Posterior vena cava (tissue), 2 donors: Measurements from ENCODE around the gene SMIM35. TPM values are rescaled to one million over a fixed set of nuclear protein-coding genes. Genes with fewer than 3 reads are reported as not detected.
"Not testable (repeated sequence)": the region's sequence is repeated elsewhere in the genome, so short reads cannot be mapped to it uniquely, and the experiment has no call there.

Experiments used
- DNase-seq: peaks from one replicate; pipeline ENCODE4 v3.0.0-alpha.2; 2020; ENCODE audit warnings: low spot score
- intact Hi-C, 2 donors: fragments of 100-400 bp; cut with DNase I; formaldehyde crosslinking; loops; one replicate each; pipeline versions ENCODE4 v1.14.1 to v1.14.2; 2022 to 2023
- total RNA-seq, 2 donors: library from RNA; stranded (reverse); fragmentation: NEBNext Ultra II Directional; extraction: Animal tissue kit (Norgen Biotek cat#: 25700); gene quantifications; one replicate each; pipeline ENCODE4 v1.2.1, GENCODE V29; 2021
- donor health status: DM: yes; HTN: yes; CAD: no.
- donor health status: DM: yes; HTN: yes; CAD: no.

The SMIM35 gene
- total RNA-seq, 2 donors from 2014 or later, result not detected

DNA sequence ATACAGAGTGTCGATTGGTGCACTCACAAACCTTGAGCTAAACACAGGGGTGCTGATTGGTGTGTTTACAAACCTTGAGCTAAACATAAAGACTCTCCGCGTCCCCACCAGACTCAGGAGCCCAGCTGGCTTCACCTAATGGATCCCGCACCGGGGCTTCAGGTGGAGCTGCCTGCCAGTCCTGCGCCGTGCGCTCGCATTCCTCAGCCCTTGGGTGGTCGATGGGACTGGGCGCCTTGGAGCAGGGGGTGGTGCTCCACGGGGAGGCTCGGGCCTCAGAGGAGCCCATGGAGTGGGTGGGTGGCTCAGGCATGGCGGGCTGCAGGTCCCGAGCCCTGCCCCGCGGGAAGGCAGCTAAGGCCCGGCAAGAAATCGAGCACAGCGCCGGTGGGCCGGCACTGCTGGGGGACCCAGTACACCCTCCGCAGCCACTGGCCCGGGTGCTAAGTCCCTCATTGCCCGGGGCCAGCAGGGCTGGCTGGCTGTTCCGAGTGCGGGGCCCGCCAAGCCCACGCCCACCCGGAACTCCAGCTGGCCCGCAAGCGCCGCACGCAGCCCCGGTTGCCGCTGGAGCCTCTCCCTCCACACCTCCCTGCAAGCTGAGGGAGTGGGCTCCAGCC, 108.4 kb downstream of the SMIM35 start:
- DNase-seq, intact Hi-C loops: not testable (repeated sequence)

DNA sequence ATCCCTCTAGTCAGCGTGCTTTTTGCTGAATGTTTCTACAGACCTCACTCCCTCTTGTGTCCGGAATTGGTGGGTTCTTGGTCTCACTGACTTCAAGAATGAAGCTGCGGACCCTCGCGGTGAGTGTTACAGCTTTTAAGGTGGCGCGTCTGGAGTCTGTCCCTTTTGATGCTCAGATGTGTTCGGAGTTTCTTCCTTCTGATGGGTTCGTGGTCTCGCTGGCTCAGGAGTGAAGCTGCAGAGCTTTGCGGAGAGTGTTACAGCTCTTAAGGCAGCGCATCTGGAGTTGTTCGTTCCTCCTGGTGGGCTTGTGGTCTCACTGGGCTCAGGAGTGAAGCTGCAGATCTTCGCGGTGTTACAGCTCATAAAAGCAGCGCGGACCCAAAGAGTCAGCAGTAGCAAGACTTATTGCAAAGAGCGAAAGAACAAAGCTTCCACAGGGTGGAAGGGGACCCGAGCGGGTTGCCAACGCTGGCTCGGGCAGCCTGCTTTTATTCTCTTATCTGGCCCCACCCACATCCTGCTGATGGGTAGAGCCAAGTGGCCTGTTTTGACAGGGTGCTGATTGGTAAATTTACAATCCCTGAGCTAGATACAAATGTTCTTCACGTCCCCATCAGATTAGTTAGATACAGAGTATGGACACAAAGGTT, 109.0 kb downstream of the SMIM35 start:
- DNase-seq, intact Hi-C loops: not testable (repeated sequence)

DNA sequence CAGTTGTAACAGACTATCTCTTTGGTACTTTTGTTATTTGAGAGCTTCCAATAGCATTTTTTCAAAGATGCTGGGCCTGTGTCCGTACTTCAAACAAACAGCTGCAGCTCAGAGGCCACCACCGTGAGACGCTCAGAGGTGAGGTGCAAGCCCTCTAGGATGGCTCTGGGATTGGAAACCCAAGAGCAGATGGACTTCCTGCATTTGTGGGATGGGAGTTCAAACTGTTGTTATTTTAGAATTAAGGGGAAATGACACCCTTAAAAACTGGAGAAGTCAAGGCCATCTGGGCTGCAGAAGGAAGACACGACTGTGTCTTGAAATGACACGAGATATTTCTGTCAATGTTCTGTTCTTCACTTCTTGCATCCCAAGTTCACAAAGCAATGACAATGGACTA, 109.7 kb downstream of the SMIM35 start:
- intact Hi-C loops, result no loop called here
- no peak for DNase-seq

DNA sequence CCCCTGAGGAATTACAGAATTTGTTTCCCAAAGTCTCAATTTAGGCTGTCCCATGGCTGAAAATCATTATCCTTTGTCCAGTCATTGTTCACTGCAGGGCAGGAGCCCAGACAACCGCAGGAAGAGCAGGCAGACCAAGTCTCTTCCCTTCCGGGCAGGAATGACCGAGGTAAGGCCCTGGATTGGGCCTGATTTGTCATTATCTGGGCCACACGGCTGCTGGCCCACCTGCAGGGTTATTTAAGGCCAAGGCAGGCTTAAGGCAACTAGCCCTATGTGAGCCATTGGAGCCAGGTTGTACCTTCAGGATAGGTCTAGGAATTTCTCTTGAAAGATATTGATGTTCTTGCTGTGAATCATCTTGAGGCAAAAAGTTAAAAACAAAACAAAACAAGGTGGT, 110.3 kb downstream of the SMIM35 start:
- DNase-seq, result no peak
- intact Hi-C loops, result no loop called here

DNA sequence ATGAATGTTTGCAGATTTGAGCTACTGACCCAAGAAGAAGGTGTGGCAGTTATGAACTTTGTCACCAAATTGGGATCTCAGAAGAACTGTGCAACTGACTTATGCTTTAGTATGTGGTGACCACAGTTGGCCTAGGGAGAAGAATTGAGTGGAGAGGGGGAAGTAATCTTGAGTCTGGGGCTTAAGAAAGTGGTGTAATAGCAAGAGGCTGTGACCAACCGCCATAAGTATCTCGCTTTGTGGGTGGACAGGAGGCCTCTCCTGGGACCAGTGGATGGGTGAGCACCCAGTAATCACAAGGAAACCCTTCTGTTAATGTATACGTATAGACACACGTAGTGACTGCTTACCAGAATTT, 113.3 kb downstream of the SMIM35 start:
- intact Hi-C loops, result no loop called here
- no peak for DNase-seq

DNA sequence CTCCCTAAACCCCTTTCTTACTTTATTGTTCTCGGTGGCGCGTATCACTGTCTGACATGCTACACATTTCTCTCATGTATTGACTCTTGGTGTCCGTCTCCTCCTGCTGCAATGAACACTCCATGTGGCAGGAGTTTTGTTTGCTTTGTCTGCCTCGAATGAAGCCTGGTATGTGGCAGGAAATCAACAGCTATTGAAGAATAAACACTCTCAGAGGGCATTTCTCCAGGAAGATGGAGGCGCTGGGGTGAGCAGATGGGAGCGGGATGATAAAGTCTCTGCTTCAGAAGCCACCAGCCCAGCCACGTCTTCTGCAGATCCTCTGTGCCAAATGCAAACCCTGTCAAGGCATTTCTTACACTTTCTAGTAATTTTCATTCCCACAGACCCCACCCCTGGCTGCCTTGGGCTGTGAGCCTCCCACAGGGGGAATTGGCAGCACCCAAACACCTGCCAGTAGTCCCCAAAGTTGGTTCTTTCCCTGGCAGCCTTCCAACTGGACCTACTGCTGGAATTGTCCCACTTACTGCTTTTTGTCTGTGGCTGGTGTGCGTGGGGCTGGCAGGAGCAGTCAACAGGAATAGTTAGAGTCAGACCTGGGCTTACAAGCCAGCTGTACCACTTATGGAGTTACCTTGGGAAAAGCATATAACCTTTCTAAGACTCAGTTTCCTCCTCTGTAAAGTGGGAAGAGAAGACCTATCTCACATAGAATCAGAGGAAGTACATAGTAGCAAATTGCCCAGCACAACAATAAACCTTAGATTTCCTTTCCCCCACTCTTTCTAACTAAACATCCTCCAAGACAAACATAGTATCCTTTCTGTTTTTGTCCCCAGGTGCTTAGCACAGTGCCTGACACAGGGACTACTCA, 113.9 kb downstream of the SMIM35 start:
- intact Hi-C loops, result no loop called here
- DNase-seq, result no peak

DNA sequence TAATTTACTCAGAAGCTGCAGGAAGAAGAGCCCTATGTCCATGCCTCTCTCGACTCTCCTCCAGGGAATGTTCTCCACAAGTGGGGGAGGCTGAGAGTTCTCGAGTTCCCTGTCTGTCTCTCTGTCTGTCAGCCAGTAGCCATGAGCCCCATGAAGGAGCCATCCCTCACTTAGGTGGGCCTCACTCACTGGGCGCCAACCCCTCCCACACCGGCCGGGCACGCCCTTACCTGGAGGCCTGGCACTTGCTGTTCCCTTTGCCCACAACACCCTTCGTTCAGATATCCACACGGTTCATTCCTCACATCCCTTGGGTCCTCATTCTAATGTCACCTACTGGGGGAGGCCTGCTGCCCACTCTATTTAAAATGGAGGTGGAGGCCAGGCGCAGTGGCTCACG, 114.7 kb downstream of the SMIM35 start:
- DNase-seq, result no peak

DNA sequence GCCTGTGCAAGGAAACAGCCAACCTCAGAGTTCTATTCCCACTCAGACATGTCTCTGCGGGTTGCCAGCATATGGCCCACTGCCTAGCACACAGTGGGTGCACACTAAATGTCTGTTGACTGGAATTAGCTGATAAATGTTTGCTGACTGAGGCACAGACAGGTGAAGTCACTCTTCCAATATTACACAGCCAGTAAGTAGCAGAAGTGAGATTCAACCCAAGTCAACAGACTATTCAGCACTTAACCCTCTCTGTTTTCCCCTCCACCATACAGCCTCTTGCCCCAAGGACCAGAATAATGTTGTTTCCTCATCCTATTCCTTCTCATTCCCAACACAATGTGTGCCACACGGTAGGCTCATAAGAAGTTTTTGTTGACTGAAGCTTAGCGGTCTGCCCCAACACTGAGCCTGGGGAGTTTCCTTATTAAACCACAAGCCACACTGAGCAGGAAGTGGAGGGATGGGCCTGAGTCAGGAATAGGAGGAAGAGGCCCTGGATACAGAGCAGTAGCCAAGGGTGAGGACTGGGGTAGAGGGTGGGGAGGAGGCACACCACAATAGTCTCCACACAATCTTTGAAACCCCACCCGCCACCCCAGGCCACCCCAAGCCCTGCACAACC, 116.3 kb downstream of the SMIM35 start:
- intact Hi-C loops, result no loop called here
- DNase-seq, result no peak

More for the DNA sequence above, 114.7 kb downstream of the SMIM35 start:
- intact Hi-C loops, result no loop called here

DNA sequence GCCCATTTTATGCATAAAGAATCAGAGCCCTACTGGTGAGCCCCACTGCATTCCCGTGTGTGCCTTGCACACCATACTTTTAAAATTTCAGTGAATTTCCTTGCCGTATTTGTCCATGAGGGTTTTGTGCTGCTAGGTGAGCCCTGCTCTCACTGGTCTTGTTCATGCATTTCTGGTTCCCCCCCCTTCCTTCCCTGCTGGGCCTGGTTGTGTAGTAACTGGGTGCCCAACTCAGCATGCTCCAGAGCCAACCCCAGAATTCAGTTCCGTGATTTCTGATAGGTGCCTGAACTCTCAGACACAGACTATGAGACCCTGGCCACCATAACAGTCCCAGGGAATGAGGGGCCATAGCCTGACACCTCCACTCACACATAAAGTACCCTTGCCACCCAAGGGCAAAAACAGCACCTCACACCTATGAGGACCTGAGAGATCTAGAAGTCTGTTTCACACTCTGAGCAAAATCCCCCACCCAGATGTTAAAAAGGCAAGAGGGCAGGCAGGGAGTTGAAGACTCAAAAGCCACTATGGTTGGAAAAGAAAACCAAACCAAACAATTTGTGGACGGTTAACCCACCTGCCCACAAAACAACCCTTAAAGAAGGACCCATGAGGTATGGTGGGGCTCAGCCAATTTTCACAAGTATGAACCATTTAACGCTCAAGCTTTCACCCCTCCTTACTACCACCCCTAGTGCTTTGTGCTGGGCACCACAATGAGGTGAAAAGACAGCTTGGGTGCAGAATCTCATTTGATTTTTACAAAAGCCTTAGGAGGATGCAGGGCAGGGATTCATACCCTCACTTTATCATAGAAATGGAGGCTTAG, 117.4 kb downstream of the SMIM35 start:
- no peak for DNase-seq
- intact Hi-C loops, result no loop called here

DNA sequence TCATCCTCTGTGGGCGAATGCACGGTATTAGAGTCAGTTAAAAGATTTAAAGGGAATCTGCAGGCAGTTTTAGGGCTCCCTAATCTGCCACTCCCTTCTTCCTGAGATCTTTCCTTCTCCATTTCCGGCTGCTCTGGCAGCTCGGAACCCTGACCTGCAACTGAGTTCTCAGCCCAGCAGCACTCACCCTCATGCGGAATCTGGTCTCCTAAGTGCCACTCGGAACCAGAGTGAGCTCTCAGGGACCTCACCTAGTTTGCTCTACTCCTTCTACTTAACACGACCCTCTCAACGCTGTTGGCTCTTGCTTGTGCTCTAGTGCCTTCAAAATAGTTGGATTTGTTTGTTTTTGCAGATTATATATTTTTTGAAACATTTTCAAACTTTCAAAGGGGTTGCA, 119.9 kb downstream of the SMIM35 start:
- no peak for DNase-seq
- intact Hi-C loops, result no loop called here

DNA sequence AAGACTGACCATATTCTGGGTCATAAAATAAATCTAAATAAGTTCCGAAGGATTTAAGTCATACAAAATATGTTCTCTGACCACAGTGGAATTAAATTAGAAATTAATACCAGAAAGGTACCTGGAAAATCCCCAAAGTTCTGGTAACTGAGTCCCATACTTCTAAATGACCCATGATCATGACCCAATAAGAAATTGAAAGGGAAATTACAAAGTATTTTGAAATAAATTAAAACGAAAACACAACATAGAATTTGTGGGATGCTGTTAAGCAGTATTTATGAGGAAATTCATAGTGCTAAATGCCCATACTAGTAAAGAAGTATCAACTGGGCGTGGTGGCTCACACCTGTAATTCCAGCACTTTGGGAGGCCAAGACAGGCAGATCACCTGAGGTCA, 123.9 kb downstream of the SMIM35 start:
- intact Hi-C loops, result no loop called here
- DNase-seq, result no peak

DNA sequence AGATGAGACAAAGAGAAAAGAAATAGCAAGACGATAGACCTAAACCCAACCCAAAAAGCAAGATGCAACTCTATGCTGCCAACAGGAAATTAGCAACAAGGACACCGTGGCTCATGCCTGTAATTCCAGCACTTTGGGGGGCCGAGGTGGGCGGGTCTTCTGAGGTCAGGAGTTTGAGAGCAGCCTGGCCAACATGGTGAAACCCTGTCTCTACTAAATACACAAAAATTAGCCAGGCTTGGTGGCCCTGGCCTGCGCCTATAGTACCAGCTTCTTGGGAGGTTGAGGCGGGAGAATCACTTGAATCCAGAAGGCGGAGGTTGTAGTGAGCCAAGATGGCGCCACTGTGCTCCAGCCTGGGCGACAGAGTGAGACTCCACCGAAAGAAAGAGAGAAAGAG, 124.9 kb downstream of the SMIM35 start:
- intact Hi-C loops, result no loop called here

DNA sequence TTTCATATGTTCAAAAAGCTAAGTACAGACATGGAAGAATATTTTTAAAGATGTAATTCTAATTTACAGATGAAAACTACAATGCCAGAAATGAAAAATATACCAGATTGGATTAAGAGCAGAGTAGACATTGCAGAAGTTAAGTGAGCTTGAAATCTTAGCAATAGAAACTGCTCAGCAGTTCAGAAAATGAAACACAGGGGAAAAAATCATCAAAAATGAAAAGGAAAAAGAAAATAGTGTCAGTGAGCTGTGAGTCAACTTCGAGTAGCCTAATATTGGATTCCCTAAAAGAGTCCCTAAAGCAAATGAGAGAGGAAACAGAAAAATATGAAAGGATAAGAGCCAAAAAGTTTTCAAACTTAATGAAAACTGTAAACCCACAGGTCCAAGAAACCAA, 126.4 kb downstream of the SMIM35 start:
- no peak for DNase-seq
- intact Hi-C loops, result no loop called here

More for the DNA sequence above, 124.9 kb downstream of the SMIM35 start:
- DNase-seq, result no peak

DNA sequence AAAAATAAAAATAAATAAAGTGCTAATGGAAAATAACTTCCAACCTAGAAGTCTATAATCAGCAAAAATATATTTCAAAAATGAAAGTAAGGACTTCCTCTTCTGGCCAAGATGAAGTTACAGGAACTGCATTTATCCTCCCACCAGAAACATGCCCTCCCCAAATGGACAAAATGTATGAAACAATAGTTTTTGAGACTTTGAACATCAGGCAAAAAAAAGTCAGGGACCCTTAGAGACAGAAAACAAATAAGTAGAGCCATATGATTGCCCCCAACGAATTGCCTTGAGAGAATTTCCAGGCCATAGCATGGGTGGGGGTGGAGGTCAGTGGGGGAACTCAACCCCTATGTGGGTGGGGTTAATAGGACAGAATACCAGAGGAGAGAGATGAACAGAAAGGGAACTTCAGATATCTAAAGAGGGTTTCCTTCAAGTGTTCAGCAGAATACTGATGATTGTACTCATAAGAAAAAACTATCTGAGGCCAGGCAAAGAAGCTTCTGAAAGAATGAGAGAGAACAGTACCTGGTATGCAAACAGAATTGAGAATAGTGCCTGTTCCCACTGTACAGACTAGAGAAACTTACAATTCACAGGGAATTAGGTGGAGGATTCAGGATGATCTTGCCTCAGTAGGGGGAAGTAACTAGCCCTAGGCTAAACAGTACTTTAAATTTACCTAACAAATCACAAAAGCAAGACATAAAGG, 127.2 kb downstream of the SMIM35 start:
- no peak for DNase-seq
- intact Hi-C loops, result no loop called here

DNA sequence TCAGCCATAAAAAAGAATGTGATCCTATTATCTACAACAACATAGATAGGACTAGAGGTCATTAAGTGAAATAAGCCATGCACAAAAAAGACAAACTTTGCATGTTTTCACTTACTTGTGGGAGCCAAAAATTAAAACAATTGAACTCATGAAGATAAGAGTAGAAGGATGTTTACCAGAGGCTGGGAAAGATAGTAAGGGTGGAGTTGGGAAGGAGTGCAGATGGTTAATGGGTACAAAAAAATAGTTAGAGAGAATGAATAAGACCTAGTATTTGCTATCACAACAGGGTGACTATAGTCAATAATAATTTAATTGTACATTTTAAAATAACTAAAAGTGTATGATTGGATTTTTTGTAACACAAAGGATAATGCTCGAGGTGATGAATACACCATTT, 127.8 kb downstream of the SMIM35 start:
- no peak for DNase-seq
- intact Hi-C loops, result no loop called here
